Measurements from ENCODE around the gene USP9X. TPM values are rescaled to one million over a fixed set of nuclear protein-coding genes. Genes with fewer than 3 reads are reported as not detected.
"Not testable (repeated sequence)": the region's sequence is repeated elsewhere in the genome, so short reads cannot be mapped to it uniquely, and the experiment has no call there.

The USP9X gene
- total RNA-seq, 3 donors from 2014 or later: 33.9 to 35.9 (median 34.1) TPM

GRCh38 chrX:41096339-41096955 lies 11.2 kb downstream of the USP9X start:
- H3K4me1 Mint-ChIP-seq (ENCODE audit: low read depth): peaks cover 76% of the 10 kb centered on the region
- DNase-seq (no peak), ATAC-seq (no peak)
- no peaks in the 10 kb centered on the region for H3K9me3 Mint-ChIP-seq
- H3K4me3 Mint-ChIP-seq: no peak overlapping the region
- H3K27me3 Mint-ChIP-seq (ENCODE audit: low read depth): no peaks in the 10 kb centered on the region
- H3K36me3 Mint-ChIP-seq (ENCODE audit: insufficient read depth): peaks cover 2% of the 10 kb centered on the region

DNA sequence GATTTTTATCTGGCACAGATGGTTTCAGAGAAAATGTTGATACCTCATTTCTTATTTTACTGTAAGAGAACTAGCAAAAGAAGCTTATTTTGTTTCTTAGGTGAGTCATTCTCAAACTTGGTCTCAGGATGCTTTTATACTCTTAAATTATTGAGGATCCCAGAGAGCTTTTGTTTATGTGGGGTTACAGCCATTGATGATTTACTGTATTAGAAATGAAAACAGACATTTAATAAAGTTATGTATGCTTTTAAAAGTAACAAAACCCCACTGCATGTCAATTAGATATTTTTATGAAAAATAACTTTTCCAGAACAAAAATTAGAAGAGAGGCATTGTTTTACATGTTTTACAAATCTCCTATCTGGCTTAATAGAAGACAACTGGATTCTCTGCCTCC lies 12.1 kb downstream of the USP9X start:
- ATAC-seq (no peak), DNase-seq (no peak)
- Mint-ChIP-seq H3K36me3 (ENCODE audit: insufficient read depth) (peaks cover 5% of the 10 kb centered on the region), H3K9me3 (no peaks in the 10 kb centered on the region), H3K4me3 (no peak overlapping the region), H3K27me3 (ENCODE audit: low read depth) (no peaks in the 10 kb centered on the region), H3K4me1 (ENCODE audit: low read depth) (peaks cover 71% of the 10 kb centered on the region)

DNA sequence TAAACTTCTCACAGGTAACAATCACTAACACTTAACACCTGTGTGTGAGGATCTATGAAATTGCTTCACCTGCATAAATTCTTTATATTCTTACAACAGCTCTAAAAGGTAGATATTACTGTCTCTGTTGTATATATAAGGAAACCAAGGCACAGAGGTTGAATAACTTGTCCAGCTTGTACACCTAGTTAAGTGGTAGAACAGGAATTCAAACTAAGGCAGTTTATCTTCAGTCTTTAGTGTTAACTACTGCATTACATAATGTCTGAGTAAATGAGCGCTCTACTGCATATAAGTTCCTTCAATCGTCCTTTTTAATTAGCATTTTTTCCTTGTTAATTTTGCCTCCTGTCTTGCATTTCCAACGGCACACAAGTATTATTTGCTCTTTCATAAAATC lies 15.0 kb downstream of the USP9X start:
- ATAC-seq (no peak), DNase-seq (no peak)
- H3K9me3 Mint-ChIP-seq: no peaks in the 10 kb centered on the region
- peaks cover 61% of the 10 kb centered on the region for H3K4me1 Mint-ChIP-seq (ENCODE audit: low read depth)
- no peaks in the 10 kb centered on the region for H3K27me3 Mint-ChIP-seq (ENCODE audit: low read depth)
- peaks cover 5% of the 10 kb centered on the region for H3K36me3 Mint-ChIP-seq (ENCODE audit: insufficient read depth)
- no peak overlapping the region for H3K4me3 Mint-ChIP-seq

DNA sequence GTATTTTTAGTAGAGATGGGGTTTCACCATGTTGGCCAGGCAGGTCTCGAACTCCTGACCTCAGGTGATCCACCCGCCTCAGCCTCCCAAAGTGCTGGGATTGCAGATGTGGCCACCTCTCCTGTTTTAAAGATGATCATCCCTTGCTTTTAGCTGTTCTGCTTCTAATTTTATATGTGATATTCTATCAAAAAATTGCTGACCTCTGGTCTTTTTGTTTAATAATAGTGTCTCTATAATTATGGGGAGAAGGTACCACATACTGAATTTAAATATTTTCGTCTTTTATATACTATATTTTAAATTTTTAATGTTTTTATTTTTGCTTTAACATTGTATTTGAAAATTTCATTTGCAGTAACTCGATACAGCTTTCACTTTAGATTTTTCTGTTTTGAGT lies 15.6 kb downstream of the USP9X start:
- Mint-ChIP-seq H3K4me1 (ENCODE audit: low read depth) (peaks cover 60% of the 10 kb centered on the region), H3K27me3 (ENCODE audit: low read depth) (no peaks in the 10 kb centered on the region), H3K4me3 (no peak overlapping the region), H3K36me3 (ENCODE audit: insufficient read depth) (peaks cover 5% of the 10 kb centered on the region), H3K9me3 (no peaks in the 10 kb centered on the region)
- no peak for DNase-seq
- no peak for ATAC-seq

DNA sequence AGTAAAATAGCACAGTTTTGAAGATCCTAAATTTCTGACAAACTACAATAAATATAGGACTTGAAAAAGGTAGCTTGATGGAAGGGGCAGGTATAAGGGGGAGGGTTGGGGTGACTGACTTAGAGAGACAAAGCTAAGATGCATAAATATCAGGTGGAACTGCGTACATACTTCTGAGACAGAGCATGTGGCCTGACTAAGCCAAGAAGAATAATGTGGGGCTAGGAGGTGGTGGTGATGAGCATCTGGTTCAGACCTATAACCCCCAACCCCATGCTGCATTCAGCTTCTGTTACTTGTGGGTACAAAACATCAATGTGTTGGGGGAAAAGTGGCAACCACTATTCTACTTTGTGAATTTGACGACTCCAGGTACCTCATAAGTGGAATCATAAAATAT lies 19.8 kb downstream of the USP9X start:
- DNase-seq (no peak), ATAC-seq (no peak)
- no peak overlapping the region for H3K4me3 Mint-ChIP-seq
- H3K36me3 Mint-ChIP-seq (ENCODE audit: insufficient read depth): peaks cover 11% of the 10 kb centered on the region
- peaks cover 54% of the 10 kb centered on the region for H3K4me1 Mint-ChIP-seq (ENCODE audit: low read depth)
- H3K9me3 Mint-ChIP-seq: no peaks in the 10 kb centered on the region
- H3K27me3 Mint-ChIP-seq (ENCODE audit: low read depth): no peaks in the 10 kb centered on the region

GRCh38 chrX:41106257-41106656 lies 21.0 kb downstream of the USP9X start:
- H3K4me1 Mint-ChIP-seq (ENCODE audit: low read depth): peaks cover 62% of the 10 kb centered on the region
- not testable (repeated sequence) for DNase-seq; ATAC-seq; H3K9me3 Mint-ChIP-seq; H3K27me3 Mint-ChIP-seq (ENCODE audit: low read depth); H3K4me3 Mint-ChIP-seq
- H3K36me3 Mint-ChIP-seq (ENCODE audit: insufficient read depth): peaks cover 11% of the 10 kb centered on the region

- no peaks in the 10 kb centered on the region for H3K9me3 Mint-ChIP-seq
- H3K4me1 Mint-ChIP-seq (ENCODE audit: low read depth): peaks cover 67% of the 10 kb centered on the region
- ATAC-seq (peak in 1 of 2 donors; percentile 62), DNase-seq (no peak)
- H3K4me3 Mint-ChIP-seq: peak overlapping the region; percentile 8
- no peaks in the 10 kb centered on the region for H3K27me3 Mint-ChIP-seq (ENCODE audit: low read depth)
- H3K36me3 Mint-ChIP-seq (ENCODE audit: insufficient read depth): peaks cover 8% of the 10 kb centered on the region
Observed at GRCh38 chrX:41108007-41108406, 22.8 kb downstream of the USP9X start.

- Mint-ChIP-seq H3K9me3 (no peaks in the 10 kb centered on the region), H3K4me1 (ENCODE audit: low read depth) (peaks cover 67% of the 10 kb centered on the region), H3K27me3 (ENCODE audit: low read depth) (no peaks in the 10 kb centered on the region), H3K36me3 (ENCODE audit: insufficient read depth) (peaks cover 8% of the 10 kb centered on the region), H3K4me3 (no peak overlapping the region)
- ATAC-seq (no peak), DNase-seq (no peak)
Observed at GRCh38 chrX:41108463-41109205, 23.4 kb downstream of the USP9X start.

DNA sequence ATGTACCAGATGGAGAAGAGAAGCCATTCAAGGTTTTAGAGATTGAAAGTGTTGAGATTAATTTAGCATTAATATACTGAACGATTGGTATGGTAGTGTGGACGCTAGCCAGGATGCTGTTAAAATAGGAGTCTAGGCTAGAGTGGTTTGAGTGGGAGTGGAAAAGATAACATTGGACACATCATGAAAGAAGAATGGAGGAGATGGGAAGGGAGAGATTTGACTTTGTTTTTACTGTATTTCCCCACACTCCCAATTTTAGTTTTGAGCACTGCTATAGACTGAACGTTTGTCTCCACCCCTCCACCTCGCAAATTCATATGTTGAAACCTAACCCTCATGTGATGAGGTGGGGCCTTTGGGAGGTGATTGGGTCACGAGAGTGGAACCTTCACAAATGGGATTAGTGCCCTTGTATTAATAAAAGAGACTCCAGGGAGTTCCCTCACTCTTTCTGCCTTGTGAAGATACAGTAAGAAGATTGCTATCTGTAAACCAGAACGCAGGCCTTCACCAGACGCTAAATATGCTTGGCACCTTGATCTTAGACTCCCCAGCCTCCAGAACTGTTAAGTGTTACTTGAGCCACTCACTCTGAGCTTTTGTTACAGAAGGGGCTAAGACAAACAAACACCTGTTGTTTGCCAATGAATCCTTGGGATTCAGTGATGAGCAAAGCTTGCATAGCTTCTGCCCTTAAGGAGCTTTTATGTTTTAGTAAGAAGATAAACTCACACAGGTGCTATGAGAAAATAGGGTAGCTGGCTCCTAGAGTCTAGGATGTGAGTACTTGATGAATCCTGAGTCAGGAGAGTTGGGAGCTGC lies 25.8 kb downstream of the USP9X start:
- Mint-ChIP-seq H3K4me3 (no peak overlapping the region), H3K4me1 (ENCODE audit: low read depth) (peaks cover 68% of the 10 kb centered on the region), H3K27me3 (ENCODE audit: low read depth) (no peaks in the 10 kb centered on the region), H3K9me3 (no peaks in the 10 kb centered on the region), H3K36me3 (ENCODE audit: insufficient read depth) (peaks cover 8% of the 10 kb centered on the region)
- DNase-seq (no peak), ATAC-seq (peak in 1 of 2 donors; percentile 9)

GRCh38 chrX:41115104-41115425 lies 29.8 kb downstream of the USP9X start:
- not testable (repeated sequence) for H3K36me3 Mint-ChIP-seq (ENCODE audit: insufficient read depth); H3K9me3 Mint-ChIP-seq; H3K27me3 Mint-ChIP-seq (ENCODE audit: low read depth); DNase-seq; ATAC-seq; H3K4me3 Mint-ChIP-seq
- H3K4me1 Mint-ChIP-seq (ENCODE audit: low read depth): peaks cover 78% of the 10 kb centered on the region

DNA sequence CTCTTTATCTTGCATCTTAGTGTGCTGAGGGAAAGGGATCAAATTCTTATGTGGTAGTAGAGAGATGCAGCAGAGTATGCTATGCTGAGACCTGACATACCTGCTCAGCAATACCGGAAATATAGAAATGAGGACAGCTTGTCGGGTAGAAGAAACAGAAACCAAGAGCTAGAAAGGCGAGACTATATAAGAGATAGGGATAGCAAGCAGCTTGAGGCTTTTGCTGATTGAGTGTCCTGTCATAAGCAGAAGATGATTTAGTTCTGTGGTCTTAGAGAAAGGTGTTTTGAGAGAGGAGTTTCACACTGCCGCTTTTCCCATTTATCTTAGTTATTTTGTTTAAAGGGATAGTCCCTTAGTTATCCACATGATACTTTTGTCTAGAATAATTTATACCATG lies 31.7 kb downstream of the USP9X start:
- Mint-ChIP-seq H3K4me3 (peak overlapping the region; percentile 70), H3K36me3 (ENCODE audit: insufficient read depth) (no peaks in the 10 kb centered on the region), H3K27me3 (ENCODE audit: low read depth) (no peaks in the 10 kb centered on the region), H3K4me1 (ENCODE audit: low read depth) (peaks cover 74% of the 10 kb centered on the region), H3K9me3 (no peaks in the 10 kb centered on the region)
- ATAC-seq (peak; percentile 81 to 87), DNase-seq (no peak)

DNA sequence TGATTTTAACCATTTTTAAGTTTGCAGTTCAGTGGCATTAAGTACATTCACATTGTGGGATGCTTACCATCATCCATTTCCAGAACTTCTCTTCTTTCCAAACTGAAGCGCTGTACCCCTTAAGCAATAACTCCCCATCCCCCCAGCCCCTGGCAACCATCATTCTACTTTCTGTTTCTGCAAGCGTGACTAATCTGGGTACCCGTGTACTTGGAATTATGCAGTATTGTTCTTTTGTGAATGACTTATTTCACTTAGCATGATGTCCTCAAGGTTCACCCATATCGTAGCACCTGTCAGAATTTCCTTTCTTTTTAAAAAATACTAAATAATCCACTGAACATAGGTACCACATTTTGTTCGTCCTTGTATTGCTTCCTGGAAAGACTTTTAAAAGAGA lies 32.9 kb downstream of the USP9X start:
- Mint-ChIP-seq H3K4me3 (peak overlapping the region; percentile 64), H3K27me3 (ENCODE audit: low read depth) (no peaks in the 10 kb centered on the region), H3K9me3 (no peaks in the 10 kb centered on the region), H3K36me3 (ENCODE audit: insufficient read depth) (no peaks in the 10 kb centered on the region), H3K4me1 (ENCODE audit: low read depth) (peaks cover 81% of the 10 kb centered on the region)
- DNase-seq (no peak), ATAC-seq (peak; percentile 10 to 41)

GRCh38 chrX:41119803-41120202 lies 34.6 kb downstream of the USP9X start:
- DNase-seq: no peak
- Mint-ChIP-seq H3K27me3 (ENCODE audit: low read depth) (no peaks in the 10 kb centered on the region), H3K36me3 (ENCODE audit: insufficient read depth) (no peaks in the 10 kb centered on the region), H3K4me3 (no peak overlapping the region), H3K4me1 (ENCODE audit: low read depth) (peaks cover 74% of the 10 kb centered on the region), H3K9me3 (no peaks in the 10 kb centered on the region)
- ATAC-seq: peak; percentile 30 to 44

DNA sequence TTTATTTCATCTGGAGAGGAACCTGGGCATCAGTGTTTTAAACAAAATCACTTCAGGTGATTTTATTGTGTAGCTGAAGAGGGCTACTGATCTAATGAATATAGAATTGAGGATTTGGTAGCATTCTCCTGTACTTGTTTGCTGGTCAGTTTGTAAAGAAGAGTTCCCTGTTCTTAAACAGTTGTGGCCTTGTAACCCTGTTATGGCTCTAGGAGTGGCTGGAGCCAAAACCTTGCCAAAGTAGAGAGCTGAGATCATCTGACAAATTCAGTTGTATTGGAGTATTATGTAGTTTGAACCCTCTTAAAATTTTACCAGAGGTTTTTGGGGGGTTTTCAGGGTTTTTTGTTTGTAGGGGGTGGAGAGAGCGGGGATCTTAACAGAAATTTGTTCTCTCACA lies 36.5 kb downstream of the USP9X start:
- H3K4me1 Mint-ChIP-seq (ENCODE audit: low read depth): peaks cover 65% of the 10 kb centered on the region
- H3K27me3 Mint-ChIP-seq (ENCODE audit: low read depth): no peaks in the 10 kb centered on the region
- no peak for DNase-seq
- no peaks in the 10 kb centered on the region for H3K9me3 Mint-ChIP-seq
- peaks cover 2% of the 10 kb centered on the region for H3K36me3 Mint-ChIP-seq (ENCODE audit: insufficient read depth)
- no peak for ATAC-seq
- no peak overlapping the region for H3K4me3 Mint-ChIP-seq
